GM12892 (cell line): ENCODE measurements around the gene BPIFB3.

Source experiments
- POLR2A ChIP-seq: IDR thresholded peaks from 2 replicates; pipeline ENCODE4 v1.6.1; 2011; ENCODE audit warnings: low read depth, low read length, control low read depth
- POLR2AphosphoS5 ChIP-seq: IDR thresholded peaks from 2 replicates; pipeline ENCODE4 v1.6.1; 2011; ENCODE audit warnings: low read depth, low read length, control low read depth
- TAF1 ChIP-seq: IDR thresholded peaks from 2 replicates; pipeline ENCODE4 v1.6.1; 2011; ENCODE audit warnings: low read depth, mild to moderate bottlenecking, control low read depth, low read length, borderline replicate concordance

DNA sequence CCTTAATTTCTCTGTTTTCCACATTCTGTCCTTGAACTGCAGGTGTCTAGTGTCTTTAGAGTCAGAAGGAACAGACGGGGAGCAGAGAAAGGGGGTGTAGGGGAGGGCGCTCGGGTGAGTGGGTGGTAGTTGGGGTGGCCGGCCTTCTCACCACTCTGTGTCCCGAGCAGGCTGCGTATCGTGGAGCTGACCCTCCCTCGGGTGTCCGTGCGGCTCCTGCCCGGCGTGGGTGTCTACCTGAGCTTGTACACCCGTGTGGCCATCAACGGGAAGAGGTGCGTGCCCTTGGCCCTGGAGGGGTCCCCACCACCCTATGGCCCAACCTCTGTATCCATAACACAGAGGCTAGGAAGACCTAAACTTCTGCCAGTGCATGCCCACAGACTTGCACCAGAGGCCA is 31.0 kb downstream of the BPIFB3 start:
- TF ChIP-seq POLR2AphosphoS5 (no peak), POLR2A (no peak), TAF1 (no peak)
